Liver (tissue), 9 donors: ENCODE data around the gene SLK. TPM values are rescaled to one million over a fixed set of nuclear protein-coding genes. Genes with fewer than 3 reads are reported as not detected.
A peak's percentile ranks its signal among the peaks of the same experiment; 100 is the strongest.

Source experiments
- DNase-seq: peaks from one replicate; pipeline ENCODE4 v3.0.0-alpha.2; 2017; ENCODE audit warnings: low spot score
- H3K27ac ChIP-seq, 2 donors: one replicate each; pipeline ENCODE4 v1.7.0; 2013; ENCODE audit warnings: inconsistent platforms in 2 of 2, low read length in 2 of 2, control low read depth in 1 of 2, low read depth in 1 of 2, mild to moderate bottlenecking in 1 of 2
- H3K27me3 ChIP-seq, 4 donors: one replicate each; pipeline versions ENCODE4 v1.6.1 to v1.7.0; 2013; ENCODE audit warnings: low read length in 3 of 4, inconsistent platforms in 1 of 4, mild to moderate bottlenecking in 1 of 4, moderate library complexity in 1 of 4; ENCODE audit not compliant: control insufficient read depth in 4 of 4, insufficient read depth in 4 of 4
- H3K36me3 ChIP-seq, 4 donors: one replicate each; pipeline versions ENCODE4 v1.6.1 to v1.7.0; 2013; ENCODE audit warnings: low read length in 3 of 4, mild to moderate bottlenecking in 3 of 4, low read depth in 1 of 4, moderate library complexity in 1 of 4; ENCODE audit not compliant: control insufficient read depth in 4 of 4, insufficient read depth in 3 of 4
- H3K4me1 ChIP-seq, 4 donors: one replicate each; pipeline versions ENCODE4 v1.6.1 to v1.7.0; 2013; ENCODE audit warnings: low read length in 3 of 4, mild to moderate bottlenecking in 3 of 4, moderate library complexity in 1 of 4; ENCODE audit not compliant: control insufficient read depth in 4 of 4, insufficient read depth in 4 of 4
- H3K4me3 ChIP-seq, 3 donors: one replicate each; pipeline versions ENCODE4 v1.6.1 to v1.7.0; 2013; ENCODE audit warnings: low read length in 3 of 3, control low read depth in 1 of 3, low read depth in 1 of 3, mild to moderate bottlenecking in 1 of 3
- H3K9ac ChIP-seq, 2 donors: one replicate each; pipeline ENCODE4 v1.7.0; 2013; ENCODE audit warnings: low read length in 2 of 2, mild to moderate bottlenecking in 2 of 2, moderate library complexity in 2 of 2, control low read depth in 1 of 2, low read depth in 1 of 2
- H3K9me3 ChIP-seq, 4 donors: one replicate each; pipeline versions ENCODE4 v1.6.1 to v1.7.0; 2013; ENCODE audit warnings: low read length in 3 of 4; ENCODE audit not compliant: control insufficient read depth in 4 of 4
- ATF3 ChIP-seq: IDR thresholded peaks from 2 replicates; pipeline ENCODE4 v1.6.1; 2016; ENCODE audit warnings: antibody characterized with exemption
- CTCF ChIP-seq: fragments of 150-350 bp; IDR thresholded peaks from 2 replicates; pipeline ENCODE4 v1.5.1; 2017; ENCODE audit warnings: improper control_type of control experiment, low read depth, low read length; ENCODE audit not compliant: missing input control
- FOXA1 ChIP-seq: IDR thresholded peaks from 2 replicates; pipeline ENCODE4 v1.6.1; 2016; ENCODE audit warnings: antibody characterized with exemption
- HNF4G ChIP-seq: IDR thresholded peaks from 2 replicates; pipeline ENCODE4 v1.6.1; 2016; ENCODE audit warnings: antibody characterized with exemption
- JUND ChIP-seq, 2 donors: IDR thresholded peaks; 2 replicates each; pipeline ENCODE4 v1.6.1; 2016; ENCODE audit warnings: antibody characterized with exemption in 2 of 2
- MAX ChIP-seq: IDR thresholded peaks from 2 replicates; pipeline ENCODE4 v1.6.1; 2016; ENCODE audit warnings: antibody characterized with exemption
- NR2F2 ChIP-seq: IDR thresholded peaks from 2 replicates; pipeline ENCODE4 v1.6.1; 2016; ENCODE audit warnings: antibody characterized with exemption
- REST ChIP-seq: IDR thresholded peaks from 2 replicates; pipeline ENCODE4 v1.6.1; 2016; ENCODE audit warnings: antibody characterized with exemption, mild to moderate bottlenecking
- RXRA ChIP-seq, 2 donors: IDR thresholded peaks; 2 replicates each; pipeline ENCODE4 v1.6.1; 2017 to 2018; ENCODE audit warnings: antibody characterized with exemption in 2 of 2, mild to moderate bottlenecking in 1 of 2
- SP1 ChIP-seq: IDR thresholded peaks from 2 replicates; pipeline ENCODE4 v1.6.1; 2018; ENCODE audit warnings: antibody characterized with exemption, mild to moderate bottlenecking
- TAF1 ChIP-seq: conservative IDR thresholded peaks from 2 replicates; pipeline ENCODE4 v1.6.1; 2016; ENCODE audit warnings: antibody characterized with exemption, mild to moderate bottlenecking
- YY1 ChIP-seq: IDR thresholded peaks from 2 replicates; pipeline ENCODE4 v1.6.1; 2016; ENCODE audit warnings: antibody characterized with exemption, mild to moderate bottlenecking
- ZBTB33 ChIP-seq: IDR thresholded peaks from 2 replicates; pipeline ENCODE4 v1.6.1; 2016; ENCODE audit warnings: antibody characterized with exemption
- WGBS: extraction: QIAGEN DNeasy Blood & Tissue Kit; methylation state at CpG from one replicate; pipeline ENCODE4 v1.1.7; 2013; 5-methylcytosine and 5-hydroxymethylcytosine counted together
- polyA plus RNA-seq, 2 donors: library from polyadenylated mRNA; stranded (reverse) in 1 of 2; unstranded in 1 of 2; fragments of 200-250 nt in 1 of 2; fragments of >200 nt in 1 of 2; fragmentation: Nextera tagmentation in 1 of 2; extraction: Ambion mirVana in 1 of 2; gene quantifications; one replicate each; pipeline versions ENCODE4 v1.2.1 to v1.2.3, GENCODE V29; 2013 to 2015
- total RNA-seq, 2 donors: library from RNA; depleted of rRNA; stranded (reverse); fragments of >200 nt; gene quantifications; one replicate each; pipeline ENCODE4 v1.2.3, GENCODE V29; 2014
- donor health status: healthy.
- donor health status: healthy.
- donor health status: healthy.
- donor health status: healthy.
- donor health status: healthy.

The SLK gene
- total and polyA plus RNA-seq, 4 donors, result 3.9 to 20.3 (median 12.4) TPM

- no peaks in the 10 kb centered on the region for H3K36me3 ChIP-seq
- H3K4me1 ChIP-seq, result no peaks in the 10 kb centered on the region
- H3K27me3 ChIP-seq, result no peaks in the 10 kb centered on the region
- no peak overlapping the region for H3K4me3 ChIP-seq
- H3K9me3 ChIP-seq, result no peaks in the 10 kb centered on the region
- 65% methylated on average over 8 of the region's 8 CpGs for WGBS
- peak; percentile 22 for TF ChIP-seq NR2F2
- no peak for TF ChIP-seq JUND (IDR thresholded peaks at IDR 0.05)
- DNase-seq, result no peak
- no peak overlapping the region for H3K9ac ChIP-seq
- no peak overlapping the region for H3K27ac ChIP-seq
Observed at GRCh38 chr10:104049504-104050250, 82.7 kb downstream of the SLK start.

- Histone ChIP-seq H3K4me1 (no peaks in the 10 kb centered on the region), H3K4me3 (no peak overlapping the region), H3K9me3 (no peaks in the 10 kb centered on the region), H3K9ac (no peak overlapping the region), H3K36me3 (no peaks in the 10 kb centered on the region), H3K27ac (no peak overlapping the region), H3K27me3 (no peaks in the 10 kb centered on the region)
- DNase-seq, result no peak
- WGBS, result 74% methylated on average over 2 of the region's 2 CpGs
- no peak for TF ChIP-seq RXRA (IDR thresholded peaks at IDR 0.05)
- no peak for TF ChIP-seq MAX
- TF ChIP-seq REST, result no peak
- TF ChIP-seq NR2F2, result no peak
- no peak for TF ChIP-seq ZBTB33
- TF ChIP-seq TAF1, result no peak
- no peak for TF ChIP-seq SP1
- no peak for TF ChIP-seq CTCF
- no peak for TF ChIP-seq YY1
- TF ChIP-seq HNF4G, result no peak
- TF ChIP-seq FOXA1, result no peak
- TF ChIP-seq ATF3, result no peak
Observed at GRCh38 chr10:104052431-104052830, 85.5 kb downstream of the SLK start.
